Dermis microvascular lymphatic vessel endothelial cell (primary cell): ENCODE data around the gene RTN4RL1. TPM values are rescaled to one million over a fixed set of nuclear protein-coding genes. Genes with fewer than 3 reads are reported as not detected.

Experiments used
- DNase-seq, 2 donors: peaks; one replicate each; pipeline versions ENCODE4 v3.0.0 to v3.0.0-alpha.2; 2010; ENCODE audit warnings: low read depth in 2 of 2
- total RNA-seq: library from RNA; depleted of rRNA; stranded (reverse); fragments of >200 nt; gene quantifications from 2 replicates; pipeline ENCODE4 v1.2.1, GENCODE V29; 2014

RTN4RL1 gene
- total RNA-seq, 1 donor from 2014 or later: 0.26 TPM

DNA sequence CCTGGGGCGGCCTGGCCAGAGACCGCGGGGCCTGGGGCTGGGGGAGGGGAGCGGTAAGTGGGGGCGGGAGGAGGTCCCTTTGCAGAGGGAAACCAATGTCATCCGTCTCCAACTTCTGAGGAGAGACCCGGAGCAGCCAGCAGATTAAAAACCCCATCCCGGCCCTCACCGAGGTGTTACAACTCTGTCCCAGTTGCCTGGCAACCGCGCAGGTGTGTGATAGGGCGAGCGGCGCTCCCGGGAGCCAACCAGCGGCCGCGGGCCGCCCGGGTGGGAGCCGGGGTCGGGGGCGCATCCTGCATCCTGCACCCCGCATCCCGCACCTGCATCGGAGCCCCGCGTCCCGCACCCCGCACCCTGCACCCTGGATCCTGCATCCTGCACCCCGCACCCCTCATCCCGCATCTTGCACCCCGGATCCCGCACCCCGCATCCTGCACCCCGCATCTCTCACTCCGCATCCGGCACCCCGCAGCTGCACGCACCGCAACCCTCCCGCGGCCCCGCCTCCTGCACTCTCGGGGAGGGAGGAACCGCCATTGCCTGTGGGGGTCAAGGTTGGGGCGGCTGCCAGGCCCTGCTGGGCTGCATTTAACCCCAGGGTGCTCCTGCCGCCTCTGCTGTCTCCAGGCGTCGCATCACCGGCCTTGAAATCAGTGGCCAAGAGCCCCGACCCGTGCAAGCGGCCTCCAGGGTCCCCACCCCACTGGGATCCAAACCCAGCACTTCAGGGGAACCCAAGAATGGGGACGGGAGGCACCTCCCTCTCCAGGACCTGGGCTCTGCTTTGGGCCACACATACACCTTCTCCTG lies 47.3 kb downstream of the RTN4RL1 start:
- no peak for DNase-seq

DNA sequence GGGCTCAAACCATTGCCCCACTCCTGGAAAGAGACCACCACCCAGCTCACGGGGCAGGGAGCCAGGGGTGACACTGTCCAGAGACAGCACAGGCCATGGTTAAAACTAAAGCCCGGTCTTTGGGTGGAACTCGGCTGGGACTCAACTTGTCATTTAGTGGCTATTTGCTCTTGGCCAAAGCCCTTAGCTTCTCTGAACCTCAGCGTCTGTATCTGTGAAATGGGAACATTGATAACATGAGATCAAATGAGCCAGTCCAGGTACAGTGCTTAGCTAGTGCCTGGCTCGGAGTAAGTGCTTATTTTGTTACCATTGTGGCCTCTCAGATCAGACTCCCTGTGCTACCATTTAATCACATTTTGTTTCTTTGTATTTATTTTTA lies 48.5 kb downstream of the RTN4RL1 start:
- DNase-seq: no peak

DNA sequence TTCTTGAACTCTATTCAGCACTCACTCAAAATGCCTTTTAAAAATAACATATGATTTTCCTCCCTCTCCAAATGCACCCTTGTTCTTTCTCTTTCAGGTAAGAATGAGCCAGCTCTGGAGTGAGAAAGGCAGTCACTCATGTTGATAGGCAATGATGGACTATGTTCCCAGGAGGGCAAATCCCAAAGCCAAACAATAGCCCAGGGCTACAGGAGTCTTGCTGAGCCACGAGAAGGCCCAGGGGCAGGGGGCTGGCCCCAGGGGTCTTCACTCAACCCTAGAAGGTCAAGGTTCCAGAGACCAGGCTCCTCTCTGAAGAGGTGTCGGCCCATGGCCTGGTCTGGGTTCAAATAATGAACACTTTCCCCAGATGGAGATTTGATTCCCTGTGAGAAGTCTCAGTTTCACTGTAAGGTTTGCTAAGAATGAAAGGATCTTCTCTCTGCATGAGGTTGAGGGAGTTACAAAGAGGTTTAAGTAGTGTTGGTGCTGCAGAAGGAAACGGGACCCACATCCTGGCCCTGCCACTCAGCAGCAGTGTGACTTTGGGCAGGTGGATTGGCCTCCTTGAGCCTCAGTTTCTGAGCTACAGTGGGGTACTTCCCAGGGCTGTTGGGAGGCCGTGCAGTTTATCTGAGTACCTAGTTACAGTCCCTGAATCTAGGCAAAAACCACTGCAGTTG lies 49.0 kb downstream of the RTN4RL1 start:
- no peak for DNase-seq

DNA sequence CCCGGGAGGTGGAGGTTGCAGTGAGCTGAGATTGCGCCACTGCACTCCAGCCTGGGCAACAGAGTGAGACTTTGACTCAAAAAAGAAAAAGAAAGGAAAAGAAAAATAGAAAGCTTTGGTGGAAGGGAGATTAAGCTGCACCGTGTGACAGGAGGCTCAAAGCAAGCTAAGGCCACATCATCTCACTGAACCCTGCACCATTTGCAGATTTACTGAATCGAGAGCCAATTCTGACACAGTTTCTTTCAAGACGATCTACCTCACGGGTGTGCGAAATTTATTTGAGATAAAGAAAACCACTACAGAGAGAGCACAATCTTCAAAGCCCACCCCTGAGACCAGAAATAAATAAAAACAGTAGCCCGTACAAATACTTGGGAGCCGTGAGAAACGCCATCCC lies 49.6 kb downstream of the RTN4RL1 start:
- no peak for DNase-seq

DNA sequence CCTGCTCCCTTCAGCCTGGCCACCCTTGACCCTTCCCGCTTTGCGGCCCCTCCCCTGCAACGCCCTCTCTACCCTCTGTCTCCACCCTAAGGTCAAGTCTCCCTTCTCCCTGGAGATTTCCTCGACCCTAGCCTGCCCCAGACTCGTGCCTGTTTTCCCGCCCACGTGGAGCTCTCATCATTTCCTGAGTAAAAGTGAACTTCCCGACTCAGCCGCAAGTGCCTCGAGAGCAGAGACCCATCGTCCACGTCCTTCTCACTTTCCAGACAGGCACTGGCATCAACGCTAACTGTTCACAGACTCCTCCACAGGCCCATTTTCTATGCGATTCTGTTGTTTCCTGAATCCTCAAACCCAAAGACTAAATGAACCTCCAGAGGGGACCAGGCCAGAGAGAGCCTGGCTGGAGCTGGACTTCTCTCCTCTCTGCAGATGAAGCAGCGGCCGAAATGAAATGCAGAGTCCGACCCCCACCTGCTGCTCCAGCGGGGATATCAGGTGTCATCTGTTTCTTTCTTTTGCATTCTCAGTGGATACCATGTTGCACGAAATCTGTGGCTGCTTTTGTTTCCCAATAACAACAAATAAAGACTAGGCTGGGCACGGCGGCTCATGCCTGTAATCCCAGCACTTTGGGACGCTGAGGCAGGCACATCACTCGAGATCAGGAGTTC lies 52.5 kb downstream of the RTN4RL1 start:
- DNase-seq: peak; percentile 9 to 21

DNA sequence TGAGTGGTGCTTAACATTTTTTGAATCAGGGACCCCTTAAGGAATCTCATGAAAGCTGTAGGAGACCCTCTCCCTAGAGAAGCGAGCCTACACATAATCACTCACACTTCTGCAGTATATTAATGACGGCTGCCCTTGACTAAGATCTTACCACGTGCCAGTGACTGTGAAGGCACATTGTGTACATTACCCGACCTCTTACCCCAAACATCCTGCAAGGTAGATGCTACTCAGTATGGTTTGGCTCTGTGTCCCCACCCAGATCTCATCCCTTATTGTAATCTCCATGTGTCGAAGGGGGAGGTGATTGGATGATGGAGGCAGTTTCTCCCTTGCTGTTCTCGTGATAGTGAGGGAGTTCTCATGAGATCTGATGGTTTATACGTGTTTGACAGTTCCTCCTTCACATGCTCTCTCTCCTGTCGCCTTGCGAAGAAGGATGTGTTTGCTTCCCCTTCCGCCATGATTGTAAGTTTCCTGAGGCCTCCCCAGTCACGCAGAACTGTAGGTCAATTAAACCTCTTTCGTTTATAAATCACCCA lies 54.2 kb downstream of the RTN4RL1 start:
- no peak for DNase-seq

DNA sequence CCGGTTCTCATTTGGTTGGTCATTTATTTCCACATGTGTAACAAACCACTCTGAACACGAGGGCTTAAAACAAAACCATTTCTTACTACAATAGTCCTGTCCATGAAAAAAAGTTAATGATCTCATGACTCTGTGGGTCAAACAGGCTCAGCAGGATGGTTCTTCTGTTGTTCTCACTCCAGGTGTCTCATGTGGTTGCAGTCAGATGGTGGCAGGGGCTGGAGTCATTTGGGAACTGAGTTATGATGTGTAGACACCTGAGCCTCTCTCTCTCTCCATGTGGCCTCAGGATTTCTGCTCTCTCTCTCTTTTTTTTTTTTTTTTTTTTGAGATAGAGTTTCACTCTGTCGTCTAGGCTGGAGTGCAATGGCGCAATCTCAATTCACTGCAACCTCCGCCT lies 55.4 kb downstream of the RTN4RL1 start:
- no peak for DNase-seq

DNA sequence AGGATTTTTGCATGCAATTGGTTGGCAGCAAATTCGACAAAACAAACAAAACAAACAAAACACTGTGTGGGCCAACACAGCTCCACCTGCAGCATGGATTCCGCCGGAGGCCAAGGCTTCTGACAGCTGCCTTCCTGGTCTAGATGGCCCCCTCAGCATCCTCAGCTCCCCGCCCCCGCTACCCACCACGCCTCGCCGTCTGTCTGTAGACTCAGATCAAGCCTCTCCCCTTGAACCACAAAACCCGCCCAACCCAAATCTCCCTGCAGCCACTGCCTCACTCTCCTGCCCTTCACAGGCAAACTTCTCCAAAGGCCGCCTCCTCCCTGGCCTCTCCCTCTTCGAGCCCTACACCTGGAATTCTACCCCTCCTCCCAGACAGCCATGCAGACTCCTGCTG lies 57.9 kb downstream of the RTN4RL1 start:
- DNase-seq: no peak

DNA sequence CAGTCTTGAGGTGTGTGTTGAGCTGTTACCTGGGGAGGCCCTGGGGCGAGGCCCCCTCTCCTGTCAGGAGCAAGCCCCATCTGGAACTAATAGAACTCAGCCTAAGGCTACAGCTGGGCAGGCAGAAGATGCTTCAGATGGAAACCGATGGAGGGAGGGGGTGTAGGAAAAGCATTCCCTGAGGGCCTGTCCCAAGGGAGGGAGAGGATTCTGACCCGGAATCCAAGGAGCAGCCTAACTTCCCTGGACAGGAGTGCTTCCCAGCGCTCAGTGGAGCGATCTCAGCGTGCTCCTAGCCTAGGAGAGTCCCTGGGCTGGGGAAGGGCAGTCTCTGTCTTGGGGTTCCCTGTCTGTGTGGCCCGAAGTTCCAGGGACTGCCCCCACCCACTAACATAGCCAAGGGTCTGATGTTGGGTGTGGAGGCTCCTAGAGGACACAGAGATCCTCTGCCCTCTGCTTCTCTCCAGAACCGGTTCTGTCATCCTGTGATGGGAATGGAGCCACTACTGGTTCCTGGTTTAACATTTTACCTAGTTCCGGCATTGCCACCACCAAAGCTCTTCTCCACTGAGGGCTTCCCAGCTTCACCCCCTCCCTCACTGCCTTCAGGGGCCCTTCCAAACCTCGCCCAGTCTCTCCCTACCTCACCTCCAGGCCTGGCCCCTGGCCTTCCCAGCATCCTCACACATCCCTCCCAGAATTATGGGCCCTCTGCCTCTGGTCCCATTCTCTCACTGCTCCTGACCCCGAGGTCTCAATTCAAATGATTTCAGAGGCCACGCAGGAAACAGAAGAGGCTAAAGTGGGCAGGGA lies 58.7 kb downstream of the RTN4RL1 start:
- no peak for DNase-seq

DNA sequence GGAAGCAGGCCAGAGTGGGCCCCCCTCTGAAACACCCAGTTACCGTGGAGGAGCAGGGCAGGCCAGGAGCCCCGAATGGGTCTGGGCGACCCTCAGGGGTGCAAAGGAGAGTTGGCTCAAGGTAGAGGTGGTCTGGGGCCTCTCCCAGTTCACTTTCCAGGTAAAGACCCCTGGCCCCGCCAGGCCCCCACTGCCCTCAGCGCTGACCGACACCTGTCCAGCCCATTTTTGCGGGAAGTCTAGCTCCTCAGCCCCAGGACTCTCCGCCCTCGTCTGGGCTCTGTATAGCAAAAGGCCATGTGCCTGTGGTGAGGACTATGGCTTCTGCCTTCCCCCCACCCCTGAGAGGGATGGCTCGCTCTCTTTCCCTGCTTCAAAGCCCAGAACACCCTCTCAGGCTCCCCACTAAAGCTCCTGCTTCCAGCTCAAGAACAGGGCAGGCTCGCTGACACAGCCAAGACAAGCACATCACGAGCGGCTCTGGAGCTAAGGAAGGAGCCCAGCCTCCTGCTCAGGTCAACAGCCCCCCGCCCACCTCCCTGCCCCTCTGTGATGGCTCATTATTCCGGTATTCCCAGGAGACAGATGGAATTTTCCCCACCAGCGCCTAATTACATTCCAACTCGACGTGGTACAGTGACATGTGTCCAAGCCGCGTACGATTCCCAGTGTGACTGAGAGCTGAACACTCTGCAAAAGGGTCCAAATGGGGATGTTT lies 59.4 kb downstream of the RTN4RL1 start:
- no peak for DNase-seq

DNA sequence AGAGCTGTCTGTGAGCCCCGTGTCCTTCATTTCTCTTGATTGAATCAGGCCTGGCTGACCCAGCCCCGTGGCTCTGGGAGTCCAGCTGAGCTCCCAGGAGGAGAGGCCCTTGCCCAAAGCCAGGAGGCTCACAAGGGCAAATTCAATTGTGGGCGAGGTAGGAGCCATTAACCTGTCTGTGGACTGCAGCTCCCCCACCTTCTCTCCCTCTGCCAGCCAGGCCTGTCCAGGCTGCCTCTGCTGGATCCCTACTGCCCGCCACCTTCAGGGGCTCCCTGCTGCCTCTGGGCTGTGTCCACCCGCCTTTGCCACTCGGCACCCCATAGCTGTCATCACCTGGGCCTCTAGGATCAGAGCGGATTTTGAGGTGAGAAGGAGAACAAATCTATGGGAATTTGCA lies 61.9 kb downstream of the RTN4RL1 start:
- DNase-seq: no peak

DNA sequence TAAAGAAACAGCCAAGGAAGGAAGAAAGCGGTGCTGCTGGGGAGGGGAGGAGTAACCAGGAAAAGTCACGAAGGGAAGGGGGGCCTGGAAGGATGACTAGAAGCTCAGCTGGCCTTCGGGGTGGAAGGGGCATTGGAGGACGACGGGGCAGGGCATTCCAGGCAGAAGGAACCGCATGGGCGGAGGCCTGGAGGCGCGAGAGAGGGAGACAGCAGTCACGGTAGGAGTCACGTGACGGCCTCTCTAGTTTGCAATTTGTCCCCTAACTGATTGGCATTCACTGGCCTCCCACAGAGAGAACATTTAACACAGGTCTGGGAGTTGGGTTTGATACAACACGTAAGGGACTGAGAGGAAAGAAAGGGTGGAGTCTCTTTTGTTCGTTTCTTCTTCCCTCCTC lies 63.9 kb downstream of the RTN4RL1 start:
- no peak for DNase-seq

DNA sequence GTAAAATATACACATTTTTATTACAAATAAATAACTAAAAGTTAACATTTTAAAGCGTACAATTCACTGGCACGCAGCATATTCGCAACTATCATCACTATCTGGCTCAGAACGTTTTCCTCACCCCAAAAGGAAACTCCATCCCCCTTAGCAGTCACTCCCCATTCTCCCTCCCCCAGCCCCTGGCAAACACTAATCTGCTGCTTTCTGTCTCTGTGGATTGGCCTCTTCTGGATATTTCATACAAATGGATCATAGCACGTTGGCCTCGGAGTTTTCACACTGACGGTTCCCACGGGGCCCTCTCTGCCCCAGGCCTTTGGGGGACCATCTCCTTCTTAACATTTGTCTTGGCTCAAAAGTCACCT lies 64.6 kb downstream of the RTN4RL1 start:
- no peak for DNase-seq

DNA sequence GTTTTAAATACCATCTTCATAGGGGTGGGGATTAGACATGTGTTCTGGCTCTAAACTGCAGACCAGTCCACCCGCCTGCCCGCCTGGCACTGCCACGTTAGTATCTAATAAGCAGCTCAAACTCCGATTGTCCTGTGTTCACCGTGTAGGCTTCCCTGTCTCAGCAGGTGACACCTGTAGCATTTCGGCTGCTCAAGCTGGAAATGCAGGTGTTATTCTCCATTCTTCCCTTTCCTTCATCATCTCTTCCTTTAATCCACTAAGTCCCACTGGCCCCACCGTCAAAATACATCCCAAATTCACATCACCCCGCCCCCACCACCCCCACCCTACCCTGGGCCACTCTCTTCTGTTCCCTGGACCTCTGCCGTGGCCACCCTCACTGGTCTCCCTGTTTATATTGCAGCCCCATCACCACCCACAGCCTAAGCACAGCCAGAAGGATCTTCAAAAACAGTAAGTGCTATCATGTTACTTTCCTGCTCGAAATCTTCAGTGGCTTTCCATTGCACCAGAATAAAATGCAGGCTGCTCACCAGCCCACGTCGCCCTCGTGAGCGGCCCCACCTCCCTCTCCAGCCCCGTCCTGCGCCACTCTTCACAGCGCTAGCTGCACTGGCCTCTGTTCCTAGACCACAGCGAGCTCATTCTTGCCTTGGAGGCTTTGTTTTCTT lies 65.1 kb downstream of the RTN4RL1 start:
- no peak for DNase-seq

DNA sequence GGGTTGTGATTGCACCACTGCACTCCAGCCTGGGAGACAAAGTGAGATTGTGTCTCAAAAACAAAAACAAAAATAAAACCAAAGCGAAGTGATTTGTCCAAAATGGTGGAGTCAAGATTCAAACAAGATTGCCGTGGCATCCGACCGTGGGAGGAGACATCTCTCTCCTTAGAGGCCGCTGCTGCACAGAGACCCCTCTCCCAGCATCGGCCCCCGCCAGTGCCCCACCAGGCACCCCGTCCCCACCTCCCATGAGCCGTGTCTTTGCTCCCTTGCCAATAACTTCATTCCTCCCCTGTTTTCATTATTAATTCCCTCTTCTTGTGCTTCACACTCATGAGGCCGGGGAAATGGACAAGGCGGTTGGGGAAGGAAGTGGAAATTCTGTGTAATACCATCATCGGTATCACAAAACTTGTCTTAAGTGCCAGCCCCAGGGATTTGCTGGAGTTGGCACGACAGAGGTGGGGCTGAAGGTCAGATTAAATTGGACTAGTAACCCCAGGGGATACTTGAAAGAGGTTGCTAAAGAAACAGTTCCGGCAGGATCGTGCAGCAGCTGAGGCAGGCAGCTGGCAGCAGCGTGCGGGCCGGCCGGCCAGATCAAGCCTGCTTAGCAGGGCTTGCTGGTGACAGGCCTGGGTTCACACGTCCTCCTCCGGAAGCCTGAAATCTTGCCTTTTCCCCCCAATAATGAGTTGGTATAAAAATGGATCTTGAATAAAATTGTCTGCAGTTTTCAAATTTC lies 66.8 kb downstream of the RTN4RL1 start:
- no peak for DNase-seq

DNA sequence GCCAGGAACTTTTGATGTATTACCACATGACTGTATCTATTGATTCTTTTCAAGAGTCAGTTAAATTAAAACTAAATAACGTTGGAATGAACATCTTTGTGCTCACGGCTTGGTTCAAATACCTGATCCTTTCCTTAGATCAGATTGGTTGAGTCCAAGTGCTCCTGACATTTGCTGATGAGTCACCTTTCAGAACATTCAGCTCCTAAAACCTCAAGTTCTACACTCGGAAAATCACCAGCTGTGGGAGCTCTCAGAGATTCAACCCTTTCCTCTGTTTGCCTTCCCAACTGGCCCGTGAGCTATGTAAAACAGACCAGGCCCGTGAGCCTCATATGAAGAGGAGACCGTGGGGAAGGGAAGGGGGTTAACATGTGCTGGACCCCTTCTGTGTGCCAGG lies 68.1 kb downstream of the RTN4RL1 start:
- no peak for DNase-seq

DNA sequence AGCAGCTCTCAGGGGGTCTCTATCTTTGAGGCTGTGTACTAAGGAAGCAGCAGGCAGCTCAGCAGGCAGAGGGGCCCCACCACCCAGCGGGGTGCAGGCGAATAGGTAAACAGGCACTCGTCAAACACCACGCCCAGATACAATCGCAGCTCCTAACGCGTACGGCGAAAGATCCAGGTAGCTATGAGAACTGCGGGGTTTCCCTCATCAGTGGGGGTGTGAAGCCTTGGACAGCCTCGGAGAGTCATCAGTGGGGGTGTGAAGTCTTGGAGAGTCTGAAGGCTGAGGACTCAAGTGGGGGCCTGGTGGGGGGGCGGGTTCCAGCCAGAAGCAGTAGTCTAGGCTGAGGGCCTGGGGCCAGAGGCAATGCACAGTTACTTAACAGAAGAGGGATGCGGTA lies 69.0 kb downstream of the RTN4RL1 start:
- no peak for DNase-seq

DNA sequence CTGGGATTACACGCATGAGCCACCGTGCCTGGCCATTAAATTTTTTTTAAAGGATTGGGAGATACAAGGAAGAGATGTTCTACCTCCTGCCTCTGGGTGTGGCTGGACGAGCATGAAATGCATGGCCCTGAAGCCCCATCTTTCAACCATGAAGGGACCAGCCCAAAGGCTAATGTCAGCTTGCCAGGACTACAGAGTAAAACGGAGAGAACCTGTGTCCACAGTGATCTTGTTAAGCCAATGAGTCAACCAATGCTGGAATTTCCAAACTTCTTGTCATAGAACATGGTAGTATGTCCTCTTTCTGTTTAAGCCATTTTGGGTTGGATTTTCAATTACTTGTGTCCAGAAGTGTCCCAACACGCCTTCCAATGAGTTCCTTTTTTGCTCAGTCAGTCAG lies 71.3 kb downstream of the RTN4RL1 start:
- DNase-seq: no peak

DNA sequence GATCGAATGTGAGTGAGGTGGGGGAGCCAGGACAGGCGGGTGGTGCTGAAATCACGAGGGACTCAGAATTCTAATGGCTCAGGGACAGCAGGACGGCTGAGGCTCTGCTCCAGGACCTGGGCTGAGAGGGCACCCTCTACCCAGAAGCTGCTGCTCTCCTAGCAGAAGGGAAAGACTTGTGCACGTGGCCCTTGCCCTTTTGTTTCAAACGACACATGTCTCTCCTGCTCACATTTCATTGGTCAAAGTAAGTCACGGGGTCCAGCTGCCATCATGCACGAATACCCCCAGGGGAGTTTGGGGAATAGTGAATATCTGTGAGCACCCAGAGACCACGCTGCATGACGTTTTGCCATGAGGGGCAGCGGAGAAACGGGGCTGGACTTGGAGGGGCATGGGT lies 73.2 kb downstream of the RTN4RL1 start:
- no peak for DNase-seq

DNA sequence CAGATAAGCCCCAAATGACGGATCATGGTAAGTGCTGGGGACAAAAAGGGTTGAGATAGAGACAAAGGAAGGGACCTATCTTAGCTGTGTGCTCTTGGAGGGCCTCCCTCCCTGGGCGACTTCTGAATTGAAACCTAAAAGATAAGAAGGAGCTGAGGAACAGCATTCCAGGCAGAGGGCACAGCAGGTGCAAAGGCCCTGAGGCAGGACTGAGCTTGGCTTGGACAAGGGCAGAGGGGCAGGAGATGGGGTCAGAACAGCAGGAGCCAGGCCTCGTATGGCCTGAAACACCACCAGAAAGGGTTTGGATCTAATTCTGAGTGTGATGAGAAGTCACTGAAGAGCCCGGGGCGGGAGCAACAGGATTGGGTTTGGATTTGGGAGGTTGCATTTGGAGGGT lies 75.4 kb downstream of the RTN4RL1 start:
- no peak for DNase-seq
